ENCODE results near the gene P4HTM. TPM values are rescaled to one million over a fixed set of nuclear protein-coding genes. Genes with fewer than 3 reads are reported as not detected.
A peak's percentile ranks its signal among the peaks of the same experiment; 100 is the strongest.

Gene P4HTM
- total RNA-seq, 2 experiments from 2014 or later: 20.7 TPM

- H3K9me3 Mint-ChIP-seq: no peaks in the 10 kb centered on the region
- peaks cover 23% of the 10 kb centered on the region for H3K4me1 Mint-ChIP-seq
- DNase-seq: no peak
- no peak overlapping the region for H3K27ac Mint-ChIP-seq
- H3K4me3 Mint-ChIP-seq: no peak overlapping the region
- H3K36me3 Mint-ChIP-seq: peaks cover 18% of the 10 kb centered on the region
- H3K27me3 Mint-ChIP-seq: no peaks in the 10 kb centered on the region
These were observed 22.5 kb downstream of the P4HTM start for GRCh38 chr3:49012441-49013017.

GRCh38 chr3:49013113-49013737, 23.2 kb downstream of the P4HTM start:
- Mint-ChIP-seq H3K4me3 (no peak overlapping the region), H3K4me1 (peaks cover 19% of the 10 kb centered on the region), H3K27me3 (no peaks in the 10 kb centered on the region), H3K9me3 (no peaks in the 10 kb centered on the region), H3K36me3 (peaks cover 14% of the 10 kb centered on the region), H3K27ac (peak overlapping the region; percentile 29)
- DNase-seq: no peak

- no peak overlapping the region for H3K4me3 Mint-ChIP-seq
- peak; percentile 62 for DNase-seq
- peak overlapping the region; percentile 29 for H3K27ac Mint-ChIP-seq
- peaks cover 12% of the 10 kb centered on the region for H3K36me3 Mint-ChIP-seq
- no peaks in the 10 kb centered on the region for H3K9me3 Mint-ChIP-seq
- H3K4me1 Mint-ChIP-seq: peaks cover 18% of the 10 kb centered on the region
- H3K27me3 Mint-ChIP-seq: no peaks in the 10 kb centered on the region
These were observed 24.0 kb downstream of the P4HTM start for GRCh38 chr3:49013738-49014660.

- Mint-ChIP-seq H3K27ac (no peak overlapping the region), H3K27me3 (no peaks in the 10 kb centered on the region), H3K4me3 (no peak overlapping the region), H3K4me1 (peaks cover 21% of the 10 kb centered on the region), H3K36me3 (peaks cover 7% of the 10 kb centered on the region), H3K9me3 (no peaks in the 10 kb centered on the region)
- no peak for DNase-seq
These were observed 25.0 kb downstream of the P4HTM start for GRCh38 chr3:49015072-49015471.

GRCh38 chr3:49015765-49016164, 25.7 kb downstream of the P4HTM start:
- Mint-ChIP-seq H3K27me3 (no peaks in the 10 kb centered on the region), H3K9me3 (no peaks in the 10 kb centered on the region), H3K27ac (no peak overlapping the region), H3K36me3 (peaks cover 7% of the 10 kb centered on the region), H3K4me3 (no peak overlapping the region), H3K4me1 (peaks cover 22% of the 10 kb centered on the region)
- no peak for DNase-seq

DNA sequence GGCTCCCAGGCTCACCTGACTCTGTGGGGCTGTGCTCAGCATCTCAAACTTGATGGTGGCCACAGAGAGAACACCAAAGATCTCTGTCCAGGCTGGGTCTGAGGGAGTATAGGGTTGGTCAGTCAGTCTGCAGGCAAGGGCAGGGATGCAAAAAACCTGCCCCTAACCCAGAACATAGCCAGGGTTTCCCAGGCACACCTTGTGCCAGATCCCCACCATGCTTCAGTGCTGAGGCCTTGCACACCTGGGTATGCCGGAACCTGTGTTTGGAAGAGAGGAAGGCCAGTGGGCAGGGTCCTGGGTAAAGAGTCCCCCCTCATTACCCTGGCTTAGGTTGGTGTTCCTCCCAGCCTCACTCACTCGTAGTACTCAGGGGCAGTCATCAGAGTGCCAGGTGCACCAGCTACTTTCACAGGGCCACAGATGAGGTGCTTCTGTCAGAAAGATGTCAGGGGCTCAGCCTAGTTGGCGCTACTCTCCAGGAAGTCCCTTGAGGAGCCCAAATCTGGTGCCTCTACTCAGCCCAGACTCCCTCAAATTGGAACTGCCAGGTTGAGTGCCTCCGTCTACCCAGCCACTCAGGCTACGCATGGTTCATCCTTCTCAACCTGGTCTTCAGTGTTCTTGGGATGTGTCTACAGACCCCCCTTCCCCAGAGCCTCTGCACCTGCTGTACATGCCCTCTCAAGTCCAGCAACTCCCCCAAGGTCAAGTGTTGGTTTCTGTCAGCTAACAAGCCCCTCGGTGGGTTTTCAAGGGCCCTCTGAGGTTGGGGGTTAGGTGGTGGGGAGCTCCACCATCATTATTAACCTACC, 26.6 kb downstream of the P4HTM start:
- Mint-ChIP-seq H3K4me1 (peaks cover 24% of the 10 kb centered on the region), H3K9me3 (no peaks in the 10 kb centered on the region), H3K4me3 (no peak overlapping the region), H3K27me3 (peaks cover 3% of the 10 kb centered on the region), H3K36me3 (peaks cover 8% of the 10 kb centered on the region), H3K27ac (no peak overlapping the region)
- no peak for DNase-seq

GRCh38 chr3:49017229-49017970, 27.4 kb downstream of the P4HTM start:
- peaks cover 17% of the 10 kb centered on the region for H3K4me1 Mint-ChIP-seq
- no peak for DNase-seq
- peaks cover 3% of the 10 kb centered on the region for H3K27me3 Mint-ChIP-seq
- peak overlapping the region; percentile 51 for H3K27ac Mint-ChIP-seq
- no peaks in the 10 kb centered on the region for H3K9me3 Mint-ChIP-seq
- peaks cover 10% of the 10 kb centered on the region for H3K36me3 Mint-ChIP-seq
- H3K4me3 Mint-ChIP-seq: peak overlapping the region; percentile 94

- H3K27ac Mint-ChIP-seq: peak within 1 kb of the TSS; percentile 78
- H3K27me3 Mint-ChIP-seq: peaks cover 3% of the 10 kb centered on the region
- DNase-seq: peak; percentile 75
- H3K4me3 Mint-ChIP-seq: peak within 1 kb of the TSS; percentile 94
- H3K36me3 Mint-ChIP-seq: peaks cover 17% of the 10 kb centered on the region
- no peaks in the 10 kb centered on the region for H3K9me3 Mint-ChIP-seq
- H3K4me1 Mint-ChIP-seq: peaks cover 19% of the 10 kb centered on the region
These were observed 28.1 kb downstream of the P4HTM start, which contains the start of gene DALRD3 for GRCh38 chr3:49017971-49018706. DALRD3 (minus strand) TSS chr3:49018580; CDS start chr3:49018564, 16 bp downstream.

GRCh38 chr3:49018707-49019006, 28.6 kb downstream of the P4HTM start:
- Mint-ChIP-seq H3K36me3 (peaks cover 23% of the 10 kb centered on the region), H3K4me3 (peak overlapping the region; percentile 94), H3K27ac (peak overlapping the region; percentile 78), H3K9me3 (no peaks in the 10 kb centered on the region), H3K27me3 (peaks cover 3% of the 10 kb centered on the region), H3K4me1 (peaks cover 25% of the 10 kb centered on the region)
- no peak for DNase-seq

DNA sequence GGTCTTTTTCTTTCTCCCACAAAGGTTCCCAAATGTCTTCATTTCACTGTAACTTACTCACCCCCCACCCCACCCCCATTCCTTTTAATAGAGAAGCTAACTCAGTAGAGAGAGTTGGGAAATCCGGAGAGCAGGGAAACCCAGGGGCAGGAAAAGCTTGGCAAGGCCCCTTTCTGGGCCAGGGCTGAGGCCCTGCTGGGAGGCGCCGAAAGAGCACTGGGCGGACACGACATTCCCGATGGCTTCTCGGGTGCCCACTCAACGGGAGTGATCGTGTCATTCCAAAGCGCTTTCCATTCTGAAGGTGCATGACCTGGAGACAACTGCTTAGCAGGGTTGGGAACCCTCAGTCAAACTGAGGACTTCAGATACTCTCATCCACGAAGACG, 29.9 kb downstream of the P4HTM start:
- Mint-ChIP-seq H3K36me3 (peaks cover 29% of the 10 kb centered on the region), H3K27ac (peak overlapping the region; percentile 97), H3K4me3 (peak overlapping the region; percentile 94)

DNA sequence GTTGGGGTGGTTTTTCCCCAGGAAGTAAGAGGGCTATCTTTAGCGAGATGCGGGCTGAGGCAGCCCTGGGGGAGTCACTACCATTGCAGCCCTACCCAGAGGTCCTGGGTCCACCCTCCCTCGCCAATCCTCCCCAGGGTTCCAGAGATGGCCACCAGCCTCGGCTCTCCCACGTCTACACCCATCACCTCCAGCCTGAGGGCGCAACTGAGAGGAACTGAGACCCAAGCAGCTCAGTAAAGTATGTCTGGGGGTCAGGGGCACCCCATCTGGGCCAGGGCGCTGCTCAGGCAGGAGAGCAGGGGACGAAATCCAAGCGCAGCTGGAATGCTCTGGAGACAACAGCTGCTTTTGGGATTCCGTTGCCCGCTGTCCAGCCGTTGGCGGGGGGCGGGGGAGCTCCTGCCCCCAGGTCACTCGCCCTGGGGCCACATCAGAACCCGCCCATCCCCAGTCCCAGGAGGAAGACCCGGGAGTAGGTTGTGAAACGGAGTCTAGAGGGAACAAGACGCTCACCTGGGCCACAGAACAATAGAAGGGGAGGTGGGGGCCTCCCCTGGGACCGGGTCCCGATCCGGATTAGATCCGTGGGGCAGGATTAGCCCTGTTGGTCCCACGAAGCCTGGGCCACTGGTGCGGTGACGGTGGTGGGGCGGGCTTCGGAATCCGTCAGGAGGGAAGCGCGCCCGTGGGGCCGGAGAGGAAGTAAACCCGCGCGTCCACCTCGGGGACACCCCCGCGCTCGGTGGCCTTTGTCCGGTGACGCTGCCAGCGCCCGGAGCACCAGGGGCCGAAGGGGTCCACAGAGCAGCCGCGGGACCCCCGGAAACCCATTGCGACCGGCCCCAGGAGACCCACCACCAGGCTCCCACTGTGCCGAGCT, 30.5 kb downstream of the P4HTM start:
- Mint-ChIP-seq H3K27ac (peak overlapping the region; percentile 97), H3K36me3 (peaks cover 26% of the 10 kb centered on the region), H3K9me3 (no peaks in the 10 kb centered on the region), H3K27me3 (peaks cover 3% of the 10 kb centered on the region), H3K4me1 (peaks cover 42% of the 10 kb centered on the region), H3K4me3 (peak overlapping the region; percentile 94)
- peak; percentile 34 for DNase-seq

More for the DNA sequence above, 29.9 kb downstream of the P4HTM start:
- no peak for DNase-seq
- H3K27me3 Mint-ChIP-seq: peaks cover 3% of the 10 kb centered on the region
- no peaks in the 10 kb centered on the region for H3K9me3 Mint-ChIP-seq
- H3K4me1 Mint-ChIP-seq: peaks cover 35% of the 10 kb centered on the region

- Mint-ChIP-seq H3K9me3 (no peaks in the 10 kb centered on the region), H3K27me3 (peaks cover 3% of the 10 kb centered on the region), H3K4me1 (peaks cover 48% of the 10 kb centered on the region), H3K36me3 (peaks cover 29% of the 10 kb centered on the region), H3K4me3 (peak overlapping the region; percentile 94), H3K27ac (peak overlapping the region; percentile 97)
- DNase-seq: peak; percentile 99
These were observed 31.3 kb downstream of the P4HTM start for GRCh38 chr3:49021213-49021812.
